ENCODE measurements around the gene GAGE13. TPM values are rescaled to one million over a fixed set of nuclear protein-coding genes. Genes with fewer than 3 reads are reported as not detected.
"Not testable (repeated sequence)": the region's sequence is repeated elsewhere in the genome, so short reads cannot be mapped to it uniquely, and the experiment has no call there.

The GAGE13 gene
- total and polyA plus RNA-seq, 2 donors (not counting 3 experiments of a cell fraction or from before 2014, with no cell fraction given) = not detected

GRCh38 chrX:49321737-49322136, 9.6 kb upstream of the GAGE13 start, which contains the start of gene GAGE12J:
Gene GAGE12J, plus strand, starts transcription at chrX:49322037. Its CDS starts 1,157 bp downstream, at chrX:49323194.
- H3K9ac ChIP-seq (replicated peaks; ENCODE audit: extremely low read depth, insufficient read depth, low read length); H3K9me1 ChIP-seq (replicated peaks; ENCODE audit: control insufficient read depth, extremely low read depth, insufficient read depth, low read length); H2AFZ ChIP-seq (ENCODE audit: low read depth, low read length); DNase-seq (ENCODE audit: low read depth, low spot score); H3K79me2 ChIP-seq (ENCODE audit: control insufficient read depth, insufficient read depth, low read length); H4K20me1 ChIP-seq (replicated peaks; ENCODE audit: control insufficient read depth, extremely low read depth, insufficient read depth, low read length); H3K9me3 ChIP-seq (replicated peaks; ENCODE audit: control insufficient read depth, insufficient read depth, low read length); BruUV-seq (replicated peaks); H3K36me3 ChIP-seq (ENCODE audit: control insufficient read depth in 2 of 2, extremely low read depth in 1 of 2, insufficient read depth in 2 of 2, low read length in 2 of 2); dilution Hi-C loops (cut with MboI; ENCODE audit: extremely low pct_ligation_motif_present, low sequenced_read_pairs); FAIRE-seq; intact Hi-C loops (cut with micrococcal nuclease); H3K27ac ChIP-seq (ENCODE audit: insufficient read depth, low read depth, low read length); H3K4me3 ChIP-seq (replicated peaks in 1 of 3; ENCODE audit: insufficient read depth in 1 of 3, low read depth in 1 of 3, low read length in 3 of 3); H3K27me3 ChIP-seq (ENCODE audit: control insufficient read depth in 2 of 2, insufficient read depth in 2 of 2, low read length in 2 of 2); CTCF ChIA-PET; H3K4me2 ChIP-seq (ENCODE audit: insufficient read depth, low read length); POLR2A ChIA-PET; H3K4me1 ChIP-seq (ENCODE audit: control insufficient read depth, extremely low read depth, insufficient read depth, low read length): not testable (repeated sequence)

GRCh38 chrX:49322266-49322665, 9.1 kb upstream of the GAGE13 start:
- POLR2A ChIA-PET; H3K4me2 ChIP-seq (ENCODE audit: insufficient read depth, low read length); DNase-seq (ENCODE audit: low read depth, low spot score); H3K36me3 ChIP-seq (ENCODE audit: control insufficient read depth in 2 of 2, extremely low read depth in 1 of 2, insufficient read depth in 2 of 2, low read length in 2 of 2); H3K27me3 ChIP-seq (ENCODE audit: control insufficient read depth in 2 of 2, insufficient read depth in 2 of 2, low read length in 2 of 2); intact Hi-C loops (cut with micrococcal nuclease); H2AFZ ChIP-seq (ENCODE audit: low read depth, low read length); H4K20me1 ChIP-seq (replicated peaks; ENCODE audit: control insufficient read depth, extremely low read depth, insufficient read depth, low read length); H3K4me1 ChIP-seq (ENCODE audit: control insufficient read depth, extremely low read depth, insufficient read depth, low read length); H3K9ac ChIP-seq (replicated peaks; ENCODE audit: extremely low read depth, insufficient read depth, low read length); CTCF ChIA-PET; BruUV-seq (replicated peaks); dilution Hi-C loops (cut with MboI; ENCODE audit: extremely low pct_ligation_motif_present, low sequenced_read_pairs); H3K4me3 ChIP-seq (replicated peaks in 1 of 3; ENCODE audit: insufficient read depth in 1 of 3, low read depth in 1 of 3, low read length in 3 of 3); H3K9me1 ChIP-seq (replicated peaks; ENCODE audit: control insufficient read depth, extremely low read depth, insufficient read depth, low read length); FAIRE-seq; H3K79me2 ChIP-seq (ENCODE audit: control insufficient read depth, insufficient read depth, low read length); H3K9me3 ChIP-seq (replicated peaks; ENCODE audit: control insufficient read depth, insufficient read depth, low read length); H3K27ac ChIP-seq (ENCODE audit: insufficient read depth, low read depth, low read length): not testable (repeated sequence)

- H3K27ac ChIP-seq (ENCODE audit: insufficient read depth, low read depth, low read length); H3K4me3 ChIP-seq (replicated peaks in 1 of 3; ENCODE audit: insufficient read depth in 1 of 3, low read depth in 1 of 3, low read length in 3 of 3); intact Hi-C loops (cut with micrococcal nuclease); H3K36me3 ChIP-seq (ENCODE audit: control insufficient read depth in 2 of 2, extremely low read depth in 1 of 2, insufficient read depth in 2 of 2, low read length in 2 of 2); H3K9me3 ChIP-seq (replicated peaks; ENCODE audit: control insufficient read depth, insufficient read depth, low read length); H3K4me2 ChIP-seq (ENCODE audit: insufficient read depth, low read length); H3K79me2 ChIP-seq (ENCODE audit: control insufficient read depth, insufficient read depth, low read length); BruUV-seq (replicated peaks); dilution Hi-C loops (cut with MboI; ENCODE audit: extremely low pct_ligation_motif_present, low sequenced_read_pairs); H2AFZ ChIP-seq (ENCODE audit: low read depth, low read length); H3K27me3 ChIP-seq (ENCODE audit: control insufficient read depth in 2 of 2, insufficient read depth in 2 of 2, low read length in 2 of 2); H3K9me1 ChIP-seq (replicated peaks; ENCODE audit: control insufficient read depth, extremely low read depth, insufficient read depth, low read length); H3K9ac ChIP-seq (replicated peaks; ENCODE audit: extremely low read depth, insufficient read depth, low read length); H3K4me1 ChIP-seq (ENCODE audit: control insufficient read depth, extremely low read depth, insufficient read depth, low read length); CTCF ChIA-PET; DNase-seq (ENCODE audit: low read depth, low spot score); FAIRE-seq; H4K20me1 ChIP-seq (replicated peaks; ENCODE audit: control insufficient read depth, extremely low read depth, insufficient read depth, low read length); POLR2A ChIA-PET: not testable (repeated sequence)
Observed at GRCh38 chrX:49323735-49324134, 7.6 kb upstream of the GAGE13 start.

- H3K27me3 ChIP-seq (ENCODE audit: control insufficient read depth in 2 of 2, insufficient read depth in 2 of 2, low read length in 2 of 2); H3K9ac ChIP-seq (replicated peaks; ENCODE audit: extremely low read depth, insufficient read depth, low read length); POLR2A ChIA-PET; FAIRE-seq; intact Hi-C loops (cut with micrococcal nuclease); H3K4me2 ChIP-seq (ENCODE audit: insufficient read depth, low read length); dilution Hi-C loops (cut with MboI; ENCODE audit: extremely low pct_ligation_motif_present, low sequenced_read_pairs); H3K9me3 ChIP-seq (replicated peaks; ENCODE audit: control insufficient read depth, insufficient read depth, low read length); H3K36me3 ChIP-seq (ENCODE audit: control insufficient read depth in 2 of 2, extremely low read depth in 1 of 2, insufficient read depth in 2 of 2, low read length in 2 of 2); H3K4me1 ChIP-seq (ENCODE audit: control insufficient read depth, extremely low read depth, insufficient read depth, low read length); DNase-seq (ENCODE audit: low read depth, low spot score); BruUV-seq (replicated peaks); H3K9me1 ChIP-seq (replicated peaks; ENCODE audit: control insufficient read depth, extremely low read depth, insufficient read depth, low read length); H4K20me1 ChIP-seq (replicated peaks; ENCODE audit: control insufficient read depth, extremely low read depth, insufficient read depth, low read length); CTCF ChIA-PET; H3K27ac ChIP-seq (ENCODE audit: insufficient read depth, low read depth, low read length); H3K79me2 ChIP-seq (ENCODE audit: control insufficient read depth, insufficient read depth, low read length); H3K4me3 ChIP-seq (replicated peaks in 1 of 3; ENCODE audit: insufficient read depth in 1 of 3, low read depth in 1 of 3, low read length in 3 of 3); H2AFZ ChIP-seq (ENCODE audit: low read depth, low read length): not testable (repeated sequence)
Observed at GRCh38 chrX:49330421-49330820, 961 bp upstream of the GAGE13 start.
